BLaER1 (cell line): ENCODE measurements around the gene ALOX5.

Source experiments
- H3K27ac ChIP-seq: shearing (Covaris generic); formaldehyde crosslinking; 2 replicates; pipeline ENCODE4 v1.8.1; 2022
- H3K27me3 ChIP-seq: shearing (Covaris generic); formaldehyde crosslinking; 2 replicates; pipeline ENCODE4 v1.8.1; 2022
- H3K36me3 ChIP-seq: shearing (Covaris generic); formaldehyde crosslinking; 2 replicates; pipeline ENCODE4 v1.8.1; 2022
- H3K4me1 ChIP-seq: shearing (Covaris generic); formaldehyde crosslinking; 2 replicates; pipeline ENCODE4 v1.8.1; 2022
- H3K4me2 ChIP-seq: shearing (Covaris generic); formaldehyde crosslinking; 2 replicates; pipeline ENCODE4 v1.8.1; 2022
- H3K4me3 ChIP-seq: shearing (Covaris generic); formaldehyde crosslinking; 2 replicates; pipeline ENCODE4 v1.8.1; 2022
- H3K9ac ChIP-seq: shearing (Covaris generic); formaldehyde crosslinking; 2 replicates; pipeline ENCODE4 v1.8.1; 2022
- H3K9me3 ChIP-seq: shearing (Covaris generic); formaldehyde crosslinking; 2 replicates; pipeline ENCODE4 v1.8.1; 2022
- H4K20me1 ChIP-seq: shearing (Covaris generic); formaldehyde crosslinking; 2 replicates; pipeline ENCODE4 v1.8.1; 2022
- Cebpa-rat ChIP-seq: shearing (Covaris generic); IDR thresholded peaks from 2 replicates; pipeline ENCODE4 v1.8.1; 2022

Gene ALOX5

GRCh38 chr10:45446858-45447257 lies 72.8 kb downstream of the ALOX5 start:
- TF ChIP-seq Cebpa-rat, result no peak
- H3K4me2 ChIP-seq, result no peak overlapping the region
- H3K4me1 ChIP-seq, result no peaks in the 10 kb centered on the region
- H3K36me3 ChIP-seq, result no peaks in the 10 kb centered on the region
- no peak overlapping the region for H3K9ac ChIP-seq
- H3K27me3 ChIP-seq, result no peaks in the 10 kb centered on the region
- no peaks in the 10 kb centered on the region for H4K20me1 ChIP-seq
- no peak overlapping the region for H3K27ac ChIP-seq
- no peaks in the 10 kb centered on the region for H3K9me3 ChIP-seq
- H3K4me3 ChIP-seq, result no peak overlapping the region

- H3K27me3 ChIP-seq, result no peaks in the 10 kb centered on the region
- H3K9me3 ChIP-seq, result no peaks in the 10 kb centered on the region
- no peaks in the 10 kb centered on the region for H3K4me1 ChIP-seq
- no peak overlapping the region for H3K4me3 ChIP-seq
- H3K9ac ChIP-seq, result no peak overlapping the region
- no peak overlapping the region for H3K27ac ChIP-seq
- H3K4me2 ChIP-seq, result no peak overlapping the region
- no peaks in the 10 kb centered on the region for H4K20me1 ChIP-seq
- no peaks in the 10 kb centered on the region for H3K36me3 ChIP-seq
- TF ChIP-seq Cebpa-rat, result no peak
Observed at GRCh38 chr10:45447416-45447815, 73.4 kb downstream of the ALOX5 start.

GRCh38 chr10:45450866-45451265 lies 76.8 kb downstream of the ALOX5 start:
- no peak overlapping the region for H3K27ac ChIP-seq
- H3K9ac ChIP-seq, result no peak overlapping the region
- H4K20me1 ChIP-seq, result no peaks in the 10 kb centered on the region
- no peak overlapping the region for H3K4me2 ChIP-seq
- H3K4me3 ChIP-seq, result no peak overlapping the region
- no peaks in the 10 kb centered on the region for H3K9me3 ChIP-seq
- H3K27me3 ChIP-seq, result no peaks in the 10 kb centered on the region
- TF ChIP-seq Cebpa-rat, result no peak
- H3K36me3 ChIP-seq, result peaks cover 7% of the 10 kb centered on the region; the same call in 1 of the 2 replicates
- 0 out of 2 replicates have a peak, but pooled peaks cover 6% of the 10 kb centered on the region for H3K4me1 ChIP-seq

GRCh38 chr10:45451407-45451806 lies 77.4 kb downstream of the ALOX5 start:
- Histone ChIP-seq H3K27ac (no peak overlapping the region), H3K4me2 (no peak overlapping the region), H3K9me3 (no peaks in the 10 kb centered on the region), H3K9ac (no peak overlapping the region), H3K4me3 (no peak overlapping the region), H4K20me1 (no peaks in the 10 kb centered on the region), H3K27me3 (no peaks in the 10 kb centered on the region), H3K4me1 (0 out of 2 replicates have a peak, but pooled peaks cover 6% of the 10 kb centered on the region), H3K36me3 (peaks cover 13% of the 10 kb centered on the region; the same call in 1 of the 2 replicates)
- no peak for TF ChIP-seq Cebpa-rat

- no peak overlapping the region for H3K27ac ChIP-seq
Observed at GRCh38 chr10:45452268-45452667, 78.3 kb downstream of the ALOX5 start.

GRCh38 chr10:45452743-45453452 lies 78.9 kb downstream of the ALOX5 start:
- Histone ChIP-seq H3K4me3 (no peak overlapping the region), H3K27me3 (no peaks in the 10 kb centered on the region), H3K9me3 (no peaks in the 10 kb centered on the region), H3K36me3 (peaks cover 27% of the 10 kb centered on the region), H3K27ac (no peak overlapping the region), H3K4me1 (0 out of 2 replicates have a peak, but pooled peaks cover 6% of the 10 kb centered on the region), H4K20me1 (no peaks in the 10 kb centered on the region), H3K4me2 (no peak overlapping the region), H3K9ac (no peak overlapping the region)
- TF ChIP-seq Cebpa-rat, result no peak

More at GRCh38 chr10:45452268-45452667, 78.3 kb downstream of the ALOX5 start:
- no peaks in the 10 kb centered on the region for H3K9me3 ChIP-seq
- H3K36me3 ChIP-seq, result peaks cover 21% of the 10 kb centered on the region
- H3K9ac ChIP-seq, result no peak overlapping the region
- H3K4me3 ChIP-seq, result no peak overlapping the region
- no peak overlapping the region for H3K4me2 ChIP-seq
- no peaks in the 10 kb centered on the region for H4K20me1 ChIP-seq
- TF ChIP-seq Cebpa-rat, result no peak
- no peaks in the 10 kb centered on the region for H3K27me3 ChIP-seq
- 0 out of 2 replicates have a peak, but pooled peaks cover 6% of the 10 kb centered on the region for H3K4me1 ChIP-seq

- no peak overlapping the region for H3K4me2 ChIP-seq
- H3K4me1 ChIP-seq, result 0 out of 2 replicates have a peak, but pooled peaks cover 6% of the 10 kb centered on the region
- no peaks in the 10 kb centered on the region for H4K20me1 ChIP-seq
- H3K27ac ChIP-seq, result no peak overlapping the region
- no peaks in the 10 kb centered on the region for H3K27me3 ChIP-seq
- no peak overlapping the region for H3K9ac ChIP-seq
- H3K36me3 ChIP-seq, result peaks cover 35% of the 10 kb centered on the region
- H3K4me3 ChIP-seq, result no peak overlapping the region
- TF ChIP-seq Cebpa-rat, result no peak
- no peaks in the 10 kb centered on the region for H3K9me3 ChIP-seq
Observed at GRCh38 chr10:45453639-45454255, 79.7 kb downstream of the ALOX5 start.

GRCh38 chr10:45454262-45454661 lies 80.2 kb downstream of the ALOX5 start:
- Histone ChIP-seq H3K9me3 (no peaks in the 10 kb centered on the region), H3K36me3 (peaks cover 40% of the 10 kb centered on the region), H3K27me3 (no peaks in the 10 kb centered on the region), H3K27ac (no peak overlapping the region), H3K4me3 (no peak overlapping the region), H4K20me1 (no peaks in the 10 kb centered on the region), H3K4me2 (no peak overlapping the region), H3K4me1 (0 out of 2 replicates have a peak, but pooled peaks cover 6% of the 10 kb centered on the region), H3K9ac (no peak overlapping the region)
- no peak for TF ChIP-seq Cebpa-rat

GRCh38 chr10:45454859-45455258 lies 80.8 kb downstream of the ALOX5 start:
- Histone ChIP-seq H3K27me3 (no peaks in the 10 kb centered on the region), H3K9ac (no peak overlapping the region), H4K20me1 (no peaks in the 10 kb centered on the region), H3K9me3 (no peaks in the 10 kb centered on the region), H3K36me3 (peaks cover 45% of the 10 kb centered on the region), H3K4me1 (peaks cover 10% of the 10 kb centered on the region), H3K4me2 (no peak overlapping the region), H3K27ac (0 out of 2 replicates have a peak overlapping the region, but pooled peaks have one; percentile 20), H3K4me3 (no peak overlapping the region)
- no peak for TF ChIP-seq Cebpa-rat

GRCh38 chr10:45456233-45456632 lies 82.2 kb downstream of the ALOX5 start:
- Histone ChIP-seq H3K9ac (no peak overlapping the region), H3K4me3 (no peak overlapping the region), H3K4me2 (no peak overlapping the region), H3K27ac (0 out of 2 replicates have a peak overlapping the region, but pooled peaks have one; percentile 33), H3K4me1 (peaks cover 24% of the 10 kb centered on the region), H3K36me3 (peaks cover 45% of the 10 kb centered on the region), H3K27me3 (no peaks in the 10 kb centered on the region), H4K20me1 (no peaks in the 10 kb centered on the region), H3K9me3 (no peaks in the 10 kb centered on the region)
- no peak for TF ChIP-seq Cebpa-rat
